HEK293T (cell line): ENCODE data around the gene DNAAF1.

Experiments used
- CTCF ChIA-PET: fragments of 350-600 bp; formaldehyde crosslinking; extraction: SDS; loops from one replicate; lab custom pipeline; 2021; ENCODE audit warnings: antibody characterized with exemption, inconsistent platforms; lab: Yijun Ruan, JAX
- POLR2A ChIA-PET: fragments of 350-600 bp; formaldehyde crosslinking; extraction: SDS; loops from one replicate; lab custom pipeline; 2020; ENCODE audit warnings: antibody characterized with exemption, inconsistent platforms; lab: Yijun Ruan, JAX
- DNase-seq: peaks from one replicate; pipeline ENCODE4 v3.0.0; 2012; ENCODE audit warnings: mixed read lengths; ENCODE audit errors: extremely low spot score
- ARNT ChIP-seq: fragments of 450-650 bp; IDR thresholded peaks from 2 replicates; pipeline ENCODE4 v1.6.1; 2017; ENCODE audit warnings: mild to moderate bottlenecking
- BHLHE40 ChIP-seq: fragments of 450-650 bp; IDR thresholded peaks from 2 replicates; pipeline ENCODE4 v1.6.1; 2016; ENCODE audit warnings: mild to moderate bottlenecking, moderate library complexity, borderline replicate concordance
- CTBP1 ChIP-seq: fragments of 450-650 bp; IDR thresholded peaks from 2 replicates; pipeline ENCODE4 v1.6.1; 2016; ENCODE audit warnings: borderline replicate concordance
- ELF4 ChIP-seq: fragments of 450-650 bp; IDR thresholded peaks from 2 replicates; pipeline ENCODE4 v1.6.1; 2017; ENCODE audit warnings: antibody characterized with exemption
- FOXA1 ChIP-seq: fragments of 450-650 bp; IDR thresholded peaks from 2 replicates; pipeline ENCODE4 v1.6.1; 2016; ENCODE audit warnings: mild to moderate bottlenecking
- FOXK2 ChIP-seq: fragments of 450-650 bp; IDR thresholded peaks from 2 replicates; pipeline ENCODE4 v1.6.1; 2016; ENCODE audit warnings: mild to moderate bottlenecking
- FOXM1 ChIP-seq: fragments of 450-650 bp; IDR thresholded peaks from 2 replicates; pipeline ENCODE4 v1.6.1; 2017; ENCODE audit warnings: mild to moderate bottlenecking, borderline replicate concordance
- HDGF ChIP-seq: fragments of 450-650 bp; IDR thresholded peaks from 2 replicates; pipeline ENCODE4 v1.6.1; 2017; ENCODE audit warnings: antibody characterized with exemption, borderline replicate concordance
- L3MBTL2 ChIP-seq: fragments of 450-650 bp; conservative IDR thresholded peaks from 2 replicates; pipeline ENCODE4 v1.6.1; 2016; ENCODE audit warnings: mild to moderate bottlenecking
- LEF1 ChIP-seq: fragments of 450-650 bp; IDR thresholded peaks from 2 replicates; pipeline ENCODE4 v1.6.1; 2017; ENCODE audit warnings: mild to moderate bottlenecking, borderline replicate concordance
- NFRKB ChIP-seq: fragments of 450-650 bp; IDR thresholded peaks from 2 replicates; pipeline ENCODE4 v1.6.1; 2016; ENCODE audit warnings: mild to moderate bottlenecking, moderate library complexity
- SP1 ChIP-seq: fragments of 450-650 bp; IDR thresholded peaks from 2 replicates; pipeline ENCODE4 v1.6.1; 2017
- SUZ12 ChIP-seq: fragments of 450-650 bp; IDR thresholded peaks from 2 replicates; pipeline ENCODE4 v1.6.1; 2016; ENCODE audit warnings: mild to moderate bottlenecking
- TARDBP ChIP-seq: fragments of 450-650 bp; IDR thresholded peaks from 2 replicates; pipeline ENCODE4 v1.6.1; 2016
- ZNF384 ChIP-seq: fragments of 450-650 bp; IDR thresholded peaks from 2 replicates; pipeline ENCODE4 v1.6.1; 2016
- TF ChIP-seq, protein P1 (sequence below): fragments of 450-650 bp; IDR thresholded peaks from 2 replicates; pipeline ENCODE4 v1.6.1; 2016

DNAAF1 gene

DNA sequence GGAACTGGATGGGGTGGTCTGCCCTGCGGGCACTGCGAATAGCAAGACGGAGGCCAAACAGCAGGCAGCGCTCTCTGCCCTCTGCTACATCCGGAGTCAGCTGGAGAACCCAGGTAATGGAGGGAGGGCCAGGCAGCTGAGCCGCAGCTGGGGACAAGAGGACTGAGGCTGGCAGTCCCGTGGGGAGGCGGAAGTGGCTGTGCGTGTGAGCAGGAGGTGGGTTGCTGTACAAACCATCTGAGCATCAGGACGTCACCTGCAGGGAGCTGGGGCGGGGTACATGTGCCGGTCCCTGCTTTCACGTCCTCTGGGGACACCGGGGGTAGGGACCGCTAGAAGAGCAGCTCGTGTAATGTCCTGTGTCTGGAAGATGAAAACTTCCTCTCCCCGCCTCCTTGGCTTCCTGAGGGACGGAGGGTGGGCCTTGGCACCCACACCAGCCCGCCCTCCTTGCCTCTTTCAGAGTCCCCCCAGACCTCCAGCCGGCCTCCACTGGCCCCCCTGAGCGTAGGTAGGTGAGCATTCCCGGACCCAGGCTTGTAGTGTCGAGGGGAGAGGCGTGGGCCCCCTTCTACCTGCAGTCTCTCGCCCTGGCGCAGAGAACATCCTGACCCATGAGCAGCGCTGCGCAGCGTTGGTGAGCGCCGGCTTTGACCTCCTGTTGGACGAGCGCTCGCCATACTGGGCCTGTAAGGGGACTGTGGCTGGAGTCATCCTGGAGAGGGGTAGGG, 49.5 kb downstream of the DNAAF1 start:
- ChIA-PET CTCF (no interaction called here), POLR2A (no interaction called here)
- DNase-seq: no peak
- no peak for TF ChIP-seq FOXK2
- TF ChIP-seq LEF1: no peak
- no peak for TF ChIP-seq CTBP1
- no peak for TF ChIP-seq NFRKB
- TF ChIP-seq ELF4: no peak
- TF ChIP-seq L3MBTL2: no peak
- no peak for TF ChIP-seq BHLHE40

DNA sequence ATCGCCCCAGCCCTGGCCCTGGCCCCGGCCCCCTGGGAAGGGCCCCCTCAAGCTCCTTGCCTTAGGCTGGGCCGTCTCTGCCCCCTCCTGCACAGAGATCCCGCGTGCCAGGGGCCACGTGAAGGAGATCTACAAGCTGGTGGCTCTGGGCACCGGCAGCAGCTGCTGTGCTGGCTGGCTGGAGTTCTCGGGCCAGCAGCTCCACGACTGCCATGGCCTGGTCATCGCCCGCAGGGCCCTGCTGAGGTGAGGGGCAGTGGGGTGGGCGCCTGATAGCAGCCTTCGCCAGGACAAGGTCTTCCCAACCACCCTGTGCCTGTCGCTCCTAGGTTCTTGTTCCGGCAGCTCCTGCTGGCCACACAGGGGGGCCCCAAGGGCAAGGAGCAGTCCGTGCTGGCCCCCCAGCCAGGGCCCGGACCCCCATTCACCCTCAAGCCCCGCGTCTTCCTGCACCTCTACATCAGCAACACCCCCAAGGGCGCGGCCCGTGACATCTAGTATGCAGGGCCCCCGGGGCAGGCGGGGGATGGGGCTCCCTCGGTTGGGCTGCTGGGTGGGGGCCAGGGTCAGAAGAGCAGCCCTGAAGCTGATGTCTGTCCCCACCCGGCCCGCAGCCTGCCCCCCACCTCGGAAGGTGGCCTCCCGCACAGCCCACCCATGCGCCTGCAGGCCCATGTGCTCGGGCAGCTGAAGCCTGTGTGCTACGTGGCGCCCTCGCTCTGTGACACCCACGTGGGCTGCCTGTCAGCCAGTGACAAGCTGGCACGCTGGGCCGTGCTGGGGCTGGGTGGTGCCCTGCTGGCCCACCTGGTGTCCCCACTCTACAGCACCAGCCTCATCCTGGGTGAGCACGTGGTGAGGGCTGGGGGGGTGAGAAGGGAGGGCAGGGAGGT, 50.3 kb downstream of the DNAAF1 start:
- ChIA-PET CTCF (no interaction called here), POLR2A (interaction anchor here (0.9 kb wide), 1 partner anchor 8 kb away, joined by 3 read pairs; the partner anchor contains the start of gene TAF1C)
- no peak for TF ChIP-seq FOXK2
- no peak for TF ChIP-seq BHLHE40
- TF ChIP-seq TARDBP: no peak
- TF ChIP-seq, protein P1, sequence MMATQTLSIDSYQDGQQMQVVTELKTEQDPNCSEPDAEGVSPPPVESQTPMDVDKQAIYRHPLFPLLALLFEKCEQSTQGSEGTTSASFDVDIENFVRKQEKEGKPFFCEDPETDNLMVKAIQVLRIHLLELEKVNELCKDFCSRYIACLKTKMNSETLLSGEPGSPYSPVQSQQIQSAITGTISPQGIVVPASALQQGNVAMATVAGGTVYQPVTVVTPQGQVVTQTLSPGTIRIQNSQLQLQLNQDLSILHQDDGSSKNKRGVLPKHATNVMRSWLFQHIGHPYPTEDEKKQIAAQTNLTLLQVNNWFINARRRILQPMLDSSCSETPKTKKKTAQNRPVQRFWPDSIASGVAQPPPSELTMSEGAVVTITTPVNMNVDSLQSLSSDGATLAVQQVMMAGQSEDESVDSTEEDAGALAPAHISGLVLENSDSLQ: no peak
- no peak for TF ChIP-seq ELF4
- no peak for TF ChIP-seq NFRKB
- no peak for TF ChIP-seq LEF1
- DNase-seq: no peak

DNA sequence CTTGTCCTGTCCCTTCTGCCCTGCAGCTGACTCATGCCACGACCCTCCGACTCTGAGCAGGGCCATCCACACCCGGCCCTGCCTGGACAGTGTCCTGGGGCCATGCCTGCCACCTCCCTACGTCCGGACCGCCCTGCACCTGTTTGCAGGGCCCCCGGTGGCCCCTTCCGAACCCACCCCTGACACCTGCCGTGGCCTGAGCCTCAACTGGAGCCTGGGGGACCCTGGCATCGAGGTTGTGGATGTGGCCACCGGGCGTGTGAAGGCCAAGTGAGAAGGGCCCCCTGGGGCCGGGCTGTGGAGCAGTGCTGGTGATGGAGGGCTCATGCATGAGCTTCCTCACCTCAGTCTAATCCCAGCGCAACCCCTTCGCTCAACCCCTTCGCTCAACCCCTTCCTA, 51.0 kb downstream of the DNAAF1 start:
- DNase-seq: no peak
- TF ChIP-seq FOXK2 (no peak), SUZ12 (no peak), LEF1 (no peak), ELF4 (no peak), FOXM1 (no peak), ZNF384 (no peak), ARNT (no peak), FOXA1 (no peak), TARDBP (no peak), HDGF (no peak), L3MBTL2 (no peak), SP1 (no peak), CTBP1 (no peak), NFRKB (no peak)
- ChIA-PET CTCF (no interaction called here), POLR2A (interaction anchor here (0.9 kb wide), 1 partner anchor 9 kb away, joined by 3 read pairs; the partner anchor contains the start of gene TAF1C)

DNA sequence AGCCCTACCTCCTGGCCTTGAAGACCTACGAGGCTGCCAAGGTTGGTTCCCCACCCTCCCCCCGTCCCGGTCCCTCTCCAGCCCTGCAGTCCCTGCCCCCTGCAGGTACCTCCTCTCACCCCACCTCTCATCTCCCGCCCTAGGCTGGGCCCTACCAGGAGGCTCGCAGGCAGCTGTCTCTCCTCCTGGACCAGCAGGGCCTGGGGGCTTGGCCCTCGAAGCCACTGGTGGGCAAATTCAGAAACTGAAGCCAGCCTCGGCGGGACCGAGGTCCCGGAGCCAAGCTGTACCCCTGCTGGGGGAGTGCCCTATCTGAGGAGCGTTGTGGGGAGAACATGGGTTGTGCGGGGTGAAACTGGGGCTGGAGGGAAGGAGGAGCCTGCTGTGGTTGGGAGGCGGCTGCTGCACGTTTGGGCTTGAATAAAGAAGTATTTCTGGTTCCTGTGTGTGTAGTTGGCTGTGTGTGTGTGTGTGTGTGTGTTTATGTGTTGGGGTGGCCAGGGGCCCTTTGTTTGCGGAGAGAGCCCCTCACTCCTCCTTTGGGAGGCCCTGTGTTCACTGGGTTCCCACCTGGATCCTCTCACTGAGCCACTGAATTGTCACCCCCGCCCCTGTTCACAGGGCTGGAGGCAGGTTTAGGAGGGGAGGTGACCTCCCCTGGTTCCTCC, 51.8 kb downstream of the DNAAF1 start:
- POLR2A ChIA-PET: no interaction called here
- CTCF ChIA-PET: no interaction called here
- no peak for TF ChIP-seq FOXA1
- no peak for TF ChIP-seq TARDBP
- TF ChIP-seq ARNT: no peak
- TF ChIP-seq ELF4: no peak
- TF ChIP-seq FOXM1: no peak
- TF ChIP-seq, protein P1: no peak
- no peak for TF ChIP-seq FOXK2
- TF ChIP-seq LEF1: no peak
- TF ChIP-seq CTBP1: no peak
- TF ChIP-seq L3MBTL2: no peak
- TF ChIP-seq BHLHE40: no peak
- TF ChIP-seq SP1: no peak
- TF ChIP-seq HDGF: no peak
- no peak for TF ChIP-seq NFRKB
- TF ChIP-seq SUZ12: no peak
- TF ChIP-seq ZNF384: no peak
- DNase-seq: no peak

DNA sequence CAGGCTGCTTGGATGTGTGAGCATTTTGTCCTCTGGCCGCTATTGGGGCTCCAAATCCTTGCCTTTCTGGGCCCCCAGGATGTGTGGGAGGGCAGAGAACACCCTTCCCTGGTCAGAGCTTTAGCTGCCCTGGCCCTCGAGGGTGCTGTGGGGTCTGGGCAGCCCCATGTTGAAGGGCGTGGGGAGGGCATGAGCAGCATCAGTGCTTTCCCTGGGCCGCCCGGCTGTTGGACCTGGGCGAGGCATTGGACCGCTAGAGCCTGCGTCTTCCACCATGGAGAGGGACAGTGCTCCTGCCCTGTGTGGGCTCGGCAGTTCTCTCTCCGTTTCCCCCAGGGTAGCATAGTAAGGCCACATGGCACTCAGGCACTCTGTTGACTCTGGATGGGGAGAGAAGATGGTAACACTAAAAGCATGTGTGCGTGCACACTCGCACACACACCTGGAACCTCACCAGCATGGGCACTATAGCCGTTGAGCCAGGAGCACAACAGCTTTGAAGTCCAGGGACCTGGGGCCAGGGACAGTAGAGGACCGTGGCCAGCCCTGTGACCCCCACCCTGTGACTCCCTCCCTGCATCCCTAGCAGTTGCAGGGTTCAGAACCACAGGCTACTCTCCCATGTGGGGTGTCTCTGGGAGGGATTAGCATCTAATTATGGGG, 52.5 kb downstream of the DNAAF1 start:
- POLR2A ChIA-PET: no interaction called here
- no peak for DNase-seq
- CTCF ChIA-PET: no interaction called here
- no peak for TF ChIP-seq TARDBP
- TF ChIP-seq HDGF: no peak
- TF ChIP-seq BHLHE40: no peak
- TF ChIP-seq ZNF384: no peak
- TF ChIP-seq FOXA1: no peak
- no peak for TF ChIP-seq FOXM1
- no peak for TF ChIP-seq SUZ12
- no peak for TF ChIP-seq LEF1
- TF ChIP-seq NFRKB: no peak
- no peak for TF ChIP-seq L3MBTL2

DNA sequence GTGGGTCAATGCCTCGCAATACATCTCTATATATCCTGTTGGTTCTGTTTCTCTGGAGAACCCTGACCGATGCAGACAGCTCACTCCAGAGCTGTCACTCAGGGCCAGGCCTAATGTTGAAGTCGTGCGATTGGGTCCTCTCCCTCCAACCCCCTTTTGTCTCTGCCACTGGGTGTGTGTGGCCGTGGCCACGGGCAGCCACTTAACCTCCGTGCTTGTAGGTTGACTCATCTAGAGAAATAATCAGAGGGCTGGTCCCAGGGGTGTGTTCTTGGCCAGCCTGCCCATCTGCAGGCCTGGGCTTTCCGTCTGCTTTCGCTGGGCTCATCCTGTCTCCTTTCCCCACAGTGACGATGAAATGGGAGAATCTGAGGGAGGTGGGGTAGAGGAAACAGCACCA, 53.3 kb downstream of the DNAAF1 start:
- TF ChIP-seq ARNT (no peak), SP1 (no peak), FOXA1 (no peak), LEF1 (no peak), FOXK2 (no peak)
- DNase-seq: no peak
- POLR2A ChIA-PET: no interaction called here
- CTCF ChIA-PET: interaction anchor here (0.8 kb wide), 1 partner anchor 11 kb away, joined by 4 read pairs; the partner anchor contains the start of gene TAF1C
